OCI-LY3 (cell line): ENCODE data around the gene PIK3R3.

ENCODE experiments used
- CTCF ChIP-seq: fragments of 200-600, 300-600 bp; sonication (generic); IDR thresholded peaks from 2 replicates; pipeline ENCODE4 v1.5.1; 2014; ENCODE audit warnings: antibody characterized with exemption, low read length, low read depth
- EZH2phosphoT487 ChIP-seq: fragments of 200-600 bp; shearing (Covaris generic); IDR thresholded peaks from 2 replicates; pipeline ENCODE4 v1.6.1; 2018; ENCODE audit warnings: antibody characterized with exemption, mixed run types, low read depth

- TF ChIP-seq EZH2phosphoT487 (no peak), CTCF (no peak)
Measured at GRCh38 chr1:46099215-46099614, 33.2 kb downstream of the PIK3R3 start.
